HepG2 (cell line): ENCODE measurements around the gene HIF3A. TPM values are rescaled to one million over a fixed set of nuclear protein-coding genes. Genes with fewer than 3 reads are reported as not detected.

Source experiments
- ATAC-seq: fragments of 200-7000 bp; cut with Tn5 transposase; 3 replicates; pipeline ENCODE4 v1.9.1; 2020; ENCODE audit warnings: mild to moderate bottlenecking, moderate library complexity
- BruUV-seq: library from RNA; stranded (reverse); fragments of 400-500 nt; replicated peaks from 2 replicates; lab custom pipeline; 2021; lab: Mats Ljungman, UMichigan
- CTCF ChIA-PET: fragments of 300-600 bp; formaldehyde crosslinking; extraction: SDS; loops from one replicate; lab custom pipeline; 2021; ENCODE audit warnings: low total read pairs, inconsistent platforms, low intra/inter-chr PET ratio; lab: Yijun Ruan, JAX
- POLR2A ChIA-PET: fragments of 350-600 bp; sonication (Branson Sonifier 250); formaldehyde crosslinking; loops from one replicate; lab custom pipeline; 2020; ENCODE audit warnings: antibody characterized with exemption, inconsistent platforms; lab: Yijun Ruan, JAX
- DNase-seq: peaks from one replicate; pipeline ENCODE4 v3.0.0-alpha.2; 2015; ENCODE audit warnings: low spot score
- FAIRE-seq: peaks from 3 replicates; lab custom pipeline; 2011; peaks lifted over from hg19 to GRCh38; lab: Jason Lieb, UNC
- H2AFZ ChIP-seq: one replicate; pipeline ENCODE4 v1.6.1; 2011; ENCODE audit warnings: low read length, inconsistent platforms
- H3K27ac ChIP-seq: fragments of 300-600 bp; 3 replicates; pipeline ENCODE4 v1.8.0; 2011; ENCODE audit warnings: mixed run types, mild to moderate bottlenecking, mixed read lengths, low read length, inconsistent platforms; ENCODE audit not compliant: insufficient read depth; ENCODE audit errors: extremely low read length
- H3K27me3 ChIP-seq, 2 experiments: fragments of 200-600 bp in 1 of 2; 2 replicates in 1 of 2; 3 replicates in 1 of 2; pipeline versions ENCODE4 v1.6.0 to v1.8.0; 2011; ENCODE audit warnings: low read length in 2 of 2, mild to moderate bottlenecking in 2 of 2, moderate library complexity in 2 of 2, inconsistent platforms in 1 of 2; ENCODE audit not compliant: insufficient read depth in 2 of 2, control insufficient read depth in 1 of 2
- H3K36me3 ChIP-seq, 2 experiments: fragments of 200-600 bp in 1 of 2; replicated peaks in 1 of 2; 2 replicates in 1 of 2; 3 replicates in 1 of 2; pipeline versions ENCODE4 v1.5.1 to v1.8.0; 2011; ENCODE audit warnings: low read length in 2 of 2, inconsistent platforms in 1 of 2; ENCODE audit not compliant: insufficient read depth in 2 of 2, control insufficient read depth in 1 of 2
- H3K4me1 ChIP-seq: 2 replicates; pipeline ENCODE4 v1.5.1; 2012; ENCODE audit warnings: low read length, inconsistent platforms; ENCODE audit not compliant: insufficient read depth
- H3K4me2 ChIP-seq: 2 replicates; pipeline ENCODE4 v1.6.0; 2011; ENCODE audit warnings: low read depth, low read length, inconsistent platforms
- H3K4me3 ChIP-seq, 3 experiments: fragments of 200-600 bp in 1 of 3; sonication (generic), shearing (Covaris generic) in 1 of 3; replicated peaks in 1 of 3; 2 replicates each; pipeline ENCODE4 v1.5.1; 2011 to 2016; ENCODE audit warnings: low read length in 3 of 3, inconsistent platforms in 2 of 3, low read depth in 2 of 3, mild to moderate bottlenecking in 2 of 3, control low read depth in 1 of 3, mixed read lengths in 1 of 3; ENCODE audit not compliant: insufficient read depth in 1 of 3
- H3K79me2 ChIP-seq: one replicate; pipeline ENCODE4 v1.6.1; 2011; ENCODE audit warnings: low read length, inconsistent platforms; ENCODE audit not compliant: insufficient read depth
- H3K9ac ChIP-seq: 2 replicates; pipeline ENCODE4 v1.6.0; 2011; ENCODE audit warnings: mild to moderate bottlenecking, low read depth, low read length, inconsistent platforms; ENCODE audit not compliant: insufficient read depth
- H3K9me3 ChIP-seq: 2 replicates; pipeline ENCODE4 v1.5.1; 2012; ENCODE audit warnings: mild to moderate bottlenecking, low read length
- H4K20me1 ChIP-seq: 2 replicates; pipeline ENCODE4 v1.6.0; 2011; ENCODE audit warnings: inconsistent platforms, mild to moderate bottlenecking, low read length, moderate library complexity; ENCODE audit not compliant: insufficient read depth
- ZNF615 ChIP-seq: sonication (generic); formaldehyde crosslinking; IDR thresholded peaks from 2 replicates; pipeline ENCODE4 v1.5.0; 2020; ENCODE audit warnings: mild to moderate bottlenecking, missing genetic modification reagents, borderline replicate concordance
- WGBS: methylation state at CpG from one replicate; pipeline ENCODE4 v1.1.6; 2017; ENCODE audit warnings: low lambda C conversion rate; 5-methylcytosine and 5-hydroxymethylcytosine counted together
- in situ Hi-C: cut with HindIII; loops from 2 replicates; pipeline ENCODE4 v1.10.0; 2017; ENCODE audit warnings: low pct_unique_long_range_greater_than_20kb; ENCODE audit not compliant: extremely low pct_ligation_motif_present
- intact Hi-C: fragments of 100-400 bp; cut with micrococcal nuclease; formaldehyde crosslinking; loops from one replicate; pipeline ENCODE4 v1.10.0; 2022; ENCODE audit not compliant: unreplicated experiment
- polyA plus RNA-seq, 8 experiments: library from polyadenylated mRNA; depleted of rRNA in 3 of 8; stranded (reverse) in 7 of 8; unstranded in 1 of 8; fragments of >200 nt; fragmentation: Illumina TruSeq in 4 of 8; extraction: Trizol in 4 of 8; gene quantifications; 2 replicates each; pipeline versions ENCODE4 v1.2.1 to v1.2.3, GENCODE V29; 2011 to 2016; ENCODE audit warnings: low read depth in 4 of 8, missing spikeins in 1 of 8, mixed read lengths in 1 of 8; ENCODE audit not compliant: insufficient read depth in 1 of 8
- total RNA-seq, 5 experiments: library from RNA; depleted of rRNA; stranded (reverse); fragments of >200 nt; fragmentation: Illumina TruSeq; extraction: Trizol; gene quantifications; 2 replicates each; pipeline ENCODE4 v1.2.3, GENCODE V29; 2016; ENCODE audit warnings: low read depth in 1 of 5
- TF ChIP-seq, protein P1 (sequence below): sonication (generic); formaldehyde crosslinking; IDR thresholded peaks from 2 replicates; pipeline ENCODE4 v1.4.0; 2020; ENCODE audit warnings: missing genetic modification reagents, borderline replicate concordance
- TF ChIP-seq, protein P2 (sequence below): IDR thresholded peaks from 2 replicates; pipeline ENCODE4 v1.6.1; 2016; ENCODE audit warnings: low read depth
- TF ChIP-seq, protein P3 (sequence below): sonication (generic); formaldehyde crosslinking; IDR thresholded peaks from 2 replicates; pipeline ENCODE4 v1.5.1; 2020; ENCODE audit warnings: missing genetic modification reagents, mild to moderate bottlenecking, borderline replicate concordance
- TF ChIP-seq, protein P4 (sequence below): sonication (generic); formaldehyde crosslinking; IDR thresholded peaks from 2 replicates; pipeline ENCODE4 v1.5.0; 2020; ENCODE audit warnings: missing genetic modification reagents
- TF ChIP-seq, protein P5 (sequence below): sonication (generic); formaldehyde crosslinking; IDR thresholded peaks from 2 replicates; pipeline ENCODE4 v1.5.1; 2020; ENCODE audit warnings: mild to moderate bottlenecking, moderate library complexity, missing genetic modification reagents
- TF ChIP-seq, protein P6 (sequence below): sonication (generic); formaldehyde crosslinking; IDR thresholded peaks from 2 replicates; pipeline ENCODE4 v1.5.0; 2020; ENCODE audit warnings: missing genetic modification reagents

HIF3A gene
- total and polyA plus RNA-seq, 2 of the 13 experiments (the other 11 are each of a cell fraction or from before 2014, with no cell fraction given), result 0.09 to 0.22 TPM

DNA sequence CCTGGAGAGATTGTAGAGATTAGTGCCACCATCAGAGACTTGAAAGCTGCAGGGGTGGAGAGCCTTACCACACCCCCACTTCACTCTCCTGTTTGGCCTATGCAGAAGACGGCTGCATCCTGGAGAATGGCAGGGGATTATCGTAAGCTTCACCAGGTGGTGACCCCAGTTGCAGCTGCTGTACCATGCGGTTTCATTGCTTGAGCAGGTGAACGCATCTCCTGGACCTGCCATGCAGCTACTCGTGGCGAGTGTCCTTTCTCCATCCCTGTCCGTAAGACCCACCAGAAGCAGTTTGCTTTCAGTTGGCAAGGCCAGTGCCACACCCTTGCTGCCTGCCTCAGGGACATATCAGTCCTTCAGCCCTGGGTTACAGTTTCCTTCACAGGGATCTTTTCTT, 71.3 kb downstream of the HIF3A start:
- no peaks in the 10 kb centered on the region for H3K9me3 ChIP-seq
- peaks cover 10 to 46% of the 10 kb centered on the region in 2 experiments for H3K36me3 ChIP-seq
- FAIRE-seq (no peak), DNase-seq (no peak), ATAC-seq (no peak)
- no peak overlapping the region for H3K27ac ChIP-seq
- H4K20me1 ChIP-seq, result no peaks in the 10 kb centered on the region
- no peak overlapping the region for H3K4me2 ChIP-seq
- intact Hi-C loops, result no loop called here
- BruUV-seq, result no TSS peak
- in situ Hi-C loops, result no loop called here
- no peaks in the 10 kb centered on the region for H3K27me3 ChIP-seq
- no peak overlapping the region for H3K9ac ChIP-seq
- TF ChIP-seq, protein P1, sequence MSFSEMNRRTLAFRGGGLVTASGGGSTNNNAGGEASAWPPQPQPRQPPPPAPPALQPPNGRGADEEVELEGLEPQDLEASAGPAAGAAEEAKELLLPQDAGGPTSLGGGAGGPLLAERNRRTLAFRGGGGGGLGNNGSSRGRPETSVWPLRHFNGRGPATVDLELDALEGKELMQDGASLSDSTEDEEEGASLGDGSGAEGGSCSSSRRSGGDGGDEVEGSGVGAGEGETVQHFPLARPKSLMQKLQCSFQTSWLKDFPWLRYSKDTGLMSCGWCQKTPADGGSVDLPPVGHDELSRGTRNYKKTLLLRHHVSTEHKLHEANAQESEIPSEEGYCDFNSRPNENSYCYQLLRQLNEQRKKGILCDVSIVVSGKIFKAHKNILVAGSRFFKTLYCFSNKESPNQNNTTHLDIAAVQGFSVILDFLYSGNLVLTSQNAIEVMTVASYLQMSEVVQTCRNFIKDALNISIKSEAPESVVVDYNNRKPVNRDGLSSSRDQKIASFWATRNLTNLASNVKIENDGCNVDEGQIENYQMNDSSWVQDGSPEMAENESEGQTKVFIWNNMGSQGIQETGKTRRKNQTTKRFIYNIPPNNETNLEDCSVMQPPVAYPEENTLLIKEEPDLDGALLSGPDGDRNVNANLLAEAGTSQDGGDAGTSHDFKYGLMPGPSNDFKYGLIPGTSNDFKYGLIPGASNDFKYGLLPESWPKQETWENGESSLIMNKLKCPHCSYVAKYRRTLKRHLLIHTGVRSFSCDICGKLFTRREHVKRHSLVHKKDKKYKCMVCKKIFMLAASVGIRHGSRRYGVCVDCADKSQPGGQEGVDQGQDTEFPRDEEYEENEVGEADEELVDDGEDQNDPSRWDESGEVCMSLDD (CRISPR knock-in tag), result no peak
- TF ChIP-seq, all 625 proteins: peak for 0
- Histone ChIP-seq H3K4me1 (peaks cover 13% of the 10 kb centered on the region), H3K4me3 (no peak overlapping the region), H2AFZ (no peak overlapping the region), H3K79me2 (no peaks in the 10 kb centered on the region)
- WGBS, result 100% methylated on average over 2 of the region's 7 CpGs
- ChIA-PET POLR2A (no interaction called here), CTCF (no interaction called here)

DNA sequence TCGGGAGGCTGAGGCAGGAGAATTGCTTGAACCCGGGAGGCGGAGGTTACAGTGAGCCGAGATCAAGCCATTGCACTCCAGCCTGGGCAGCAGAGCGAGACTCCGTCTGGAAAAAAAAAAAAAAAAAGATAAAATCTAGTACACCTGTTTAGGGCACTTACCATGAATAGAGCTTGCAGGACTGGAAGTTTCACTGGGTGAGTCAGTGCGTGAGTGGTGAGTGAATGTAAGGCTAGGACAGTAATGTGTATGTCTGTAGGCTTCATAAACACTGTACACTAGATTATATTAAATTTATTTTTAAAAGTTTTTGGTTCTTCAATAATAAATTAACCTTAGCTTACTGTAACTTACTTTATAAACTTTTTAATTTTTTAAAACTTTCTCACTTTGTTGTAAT, 73.0 kb downstream of the HIF3A start:
- H3K4me1 ChIP-seq, result no peaks in the 10 kb centered on the region
- no peak overlapping the region for H2AFZ ChIP-seq
- intact Hi-C loops, result no loop called here
- no peaks in the 10 kb centered on the region for H4K20me1 ChIP-seq
- ChIA-PET POLR2A (no interaction called here), CTCF (no interaction called here)
- 96% methylated on average over 7 of the region's 7 CpGs for WGBS
- H3K27me3 ChIP-seq, result no peaks in the 10 kb centered on the region
- no peaks in the 10 kb centered on the region for H3K9me3 ChIP-seq
- FAIRE-seq, result no peak
- in situ Hi-C loops, result no loop called here
- H3K79me2 ChIP-seq, result no peaks in the 10 kb centered on the region
- H3K27ac ChIP-seq, result no peak overlapping the region
- no peak for DNase-seq
- no peak overlapping the region for H3K9ac ChIP-seq
- ATAC-seq, result no peak
- no peak overlapping the region for H3K4me3 ChIP-seq
- BruUV-seq, result no TSS peak
- no peak overlapping the region for H3K4me2 ChIP-seq
- peaks cover 10 to 36% of the 10 kb centered on the region in 2 experiments; a peak in 4 of 5 replicates for H3K36me3 ChIP-seq
- TF ChIP-seq, protein P2, sequence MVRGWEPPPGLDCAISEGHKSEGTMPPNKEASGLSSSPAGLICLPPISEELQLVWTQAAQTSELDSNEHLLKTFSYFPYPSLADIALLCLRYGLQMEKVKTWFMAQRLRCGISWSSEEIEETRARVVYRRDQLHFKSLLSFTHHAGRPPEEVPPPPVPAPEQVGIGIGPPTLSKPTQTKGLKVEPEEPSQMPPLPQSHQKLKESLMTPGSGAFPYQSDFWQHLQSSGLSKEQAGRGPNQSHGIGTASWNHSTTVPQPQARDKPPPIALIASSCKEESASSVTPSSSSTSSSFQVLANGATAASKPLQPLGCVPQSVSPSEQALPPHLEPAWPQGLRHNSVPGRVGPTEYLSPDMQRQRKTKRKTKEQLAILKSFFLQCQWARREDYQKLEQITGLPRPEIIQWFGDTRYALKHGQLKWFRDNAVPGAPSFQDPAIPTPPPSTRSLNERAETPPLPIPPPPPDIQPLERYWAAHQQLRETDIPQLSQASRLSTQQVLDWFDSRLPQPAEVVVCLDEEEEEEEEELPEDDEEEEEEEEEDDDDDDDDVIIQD (CRISPR knock-in tag), result no peak
- TF ChIP-seq, protein P3, sequence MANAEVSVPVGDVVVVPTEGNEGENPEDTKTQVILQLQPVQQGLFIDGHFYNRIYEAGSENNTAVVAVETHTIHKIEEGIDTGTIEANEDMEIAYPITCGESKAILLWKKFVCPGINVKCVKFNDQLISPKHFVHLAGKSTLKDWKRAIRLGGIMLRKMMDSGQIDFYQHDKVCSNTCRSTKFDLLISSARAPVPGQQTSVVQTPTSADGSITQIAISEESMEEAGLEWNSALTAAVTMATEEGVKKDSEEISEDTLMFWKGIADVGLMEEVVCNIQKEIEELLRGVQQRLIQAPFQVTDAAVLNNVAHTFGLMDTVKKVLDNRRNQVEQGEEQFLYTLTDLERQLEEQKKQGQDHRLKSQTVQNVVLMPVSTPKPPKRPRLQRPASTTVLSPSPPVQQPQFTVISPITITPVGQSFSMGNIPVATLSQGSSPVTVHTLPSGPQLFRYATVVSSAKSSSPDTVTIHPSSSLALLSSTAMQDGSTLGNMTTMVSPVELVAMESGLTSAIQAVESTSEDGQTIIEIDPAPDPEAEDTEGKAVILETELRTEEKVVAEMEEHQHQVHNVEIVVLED (CRISPR knock-in tag), result no peak
- TF ChIP-seq ZNF615 (CRISPR knock-in tag), result no peak
- TF ChIP-seq, protein P4, sequence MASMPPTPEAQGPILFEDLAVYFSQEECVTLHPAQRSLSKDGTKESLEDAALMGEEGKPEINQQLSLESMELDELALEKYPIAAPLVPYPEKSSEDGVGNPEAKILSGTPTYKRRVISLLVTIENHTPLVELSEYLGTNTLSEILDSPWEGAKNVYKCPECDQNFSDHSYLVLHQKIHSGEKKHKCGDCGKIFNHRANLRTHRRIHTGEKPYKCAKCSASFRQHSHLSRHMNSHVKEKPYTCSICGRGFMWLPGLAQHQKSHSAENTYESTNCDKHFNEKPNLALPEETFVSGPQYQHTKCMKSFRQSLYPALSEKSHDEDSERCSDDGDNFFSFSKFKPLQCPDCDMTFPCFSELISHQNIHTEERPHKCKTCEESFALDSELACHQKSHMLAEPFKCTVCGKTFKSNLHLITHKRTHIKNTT (CRISPR knock-in tag), result no peak
- TF ChIP-seq, protein P5, sequence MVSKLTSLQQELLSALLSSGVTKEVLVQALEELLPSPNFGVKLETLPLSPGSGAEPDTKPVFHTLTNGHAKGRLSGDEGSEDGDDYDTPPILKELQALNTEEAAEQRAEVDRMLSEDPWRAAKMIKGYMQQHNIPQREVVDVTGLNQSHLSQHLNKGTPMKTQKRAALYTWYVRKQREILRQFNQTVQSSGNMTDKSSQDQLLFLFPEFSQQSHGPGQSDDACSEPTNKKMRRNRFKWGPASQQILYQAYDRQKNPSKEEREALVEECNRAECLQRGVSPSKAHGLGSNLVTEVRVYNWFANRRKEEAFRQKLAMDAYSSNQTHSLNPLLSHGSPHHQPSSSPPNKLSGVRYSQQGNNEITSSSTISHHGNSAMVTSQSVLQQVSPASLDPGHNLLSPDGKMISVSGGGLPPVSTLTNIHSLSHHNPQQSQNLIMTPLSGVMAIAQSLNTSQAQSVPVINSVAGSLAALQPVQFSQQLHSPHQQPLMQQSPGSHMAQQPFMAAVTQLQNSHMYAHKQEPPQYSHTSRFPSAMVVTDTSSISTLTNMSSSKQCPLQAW (CRISPR knock-in tag), result no peak
- TF ChIP-seq, protein P6, sequence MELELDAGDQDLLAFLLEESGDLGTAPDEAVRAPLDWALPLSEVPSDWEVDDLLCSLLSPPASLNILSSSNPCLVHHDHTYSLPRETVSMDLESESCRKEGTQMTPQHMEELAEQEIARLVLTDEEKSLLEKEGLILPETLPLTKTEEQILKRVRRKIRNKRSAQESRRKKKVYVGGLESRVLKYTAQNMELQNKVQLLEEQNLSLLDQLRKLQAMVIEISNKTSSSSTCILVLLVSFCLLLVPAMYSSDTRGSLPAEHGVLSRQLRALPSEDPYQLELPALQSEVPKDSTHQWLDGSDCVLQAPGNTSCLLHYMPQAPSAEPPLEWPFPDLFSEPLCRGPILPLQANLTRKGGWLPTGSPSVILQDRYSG (CRISPR knock-in tag), result no peak
